Measurements from ENCODE around the gene POLDIP2. TPM values are rescaled to one million over a fixed set of nuclear protein-coding genes. Genes with fewer than 3 reads are reported as not detected.

POLDIP2 gene
- total and polyA plus RNA-seq, 12 donors: 74.2 to 204 (median 175) TPM

DNA sequence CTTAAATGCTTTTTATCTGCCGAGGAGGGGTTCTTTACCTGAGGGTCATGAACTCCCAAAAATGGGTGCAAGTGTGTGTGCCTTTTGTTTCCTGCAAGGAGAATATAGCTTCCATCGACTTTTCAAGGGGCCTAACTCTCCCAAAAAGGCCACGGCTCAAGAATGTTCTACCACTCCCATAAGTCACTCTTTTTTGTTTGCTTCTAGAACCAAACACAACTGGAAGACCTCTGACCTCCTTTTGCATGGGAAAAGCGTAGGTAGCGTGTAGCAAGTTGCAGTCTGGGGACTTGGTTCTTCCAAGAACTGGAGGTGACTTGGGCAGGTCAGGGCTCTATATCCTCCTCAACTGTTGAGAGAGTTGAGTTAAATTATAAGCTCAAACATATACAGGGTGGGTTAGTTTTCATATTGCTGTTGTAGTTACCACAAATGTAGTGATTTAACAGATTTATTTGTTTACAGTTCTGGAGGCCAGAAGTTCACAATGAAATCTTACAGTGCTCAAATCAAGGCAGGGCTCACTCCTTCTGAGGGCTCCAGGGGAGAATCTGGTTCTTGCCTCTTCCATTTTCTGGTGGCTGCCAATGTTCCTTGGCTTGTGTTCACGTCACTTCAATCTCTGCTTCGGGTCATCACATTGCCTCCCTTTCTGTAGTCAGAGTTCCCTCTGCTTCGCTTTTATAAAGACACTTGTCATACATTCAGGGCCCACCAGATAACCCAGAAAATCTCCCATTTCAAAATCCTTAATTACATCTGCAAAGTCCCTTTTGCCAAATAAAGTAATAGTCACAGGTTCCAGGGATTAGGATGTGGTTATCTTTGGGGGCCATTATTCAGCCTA is 36.9 kb downstream of the POLDIP2 start:
- Histone ChIP-seq H3K27ac (no peak overlapping the region), H3K4me1 (replicated peaks in 1 of 2) (peaks cover 8 to 21% of the 10 kb centered on the region in 2 donors), H3K4me3 (no peak overlapping the region), H3K27me3 (no peaks in the 10 kb centered on the region), H3K36me3 (replicated peaks in 1 of 2) (no peaks in the 10 kb centered on the region), H3K9me3 (replicated peaks in 1 of 3) (no peaks in the 10 kb centered on the region)
- no peak for DNase-seq
- no peak for TF ChIP-seq POLR2A (IDR thresholded peaks at IDR 0.05)
- no peak for TF ChIP-seq CTCF (IDR thresholded peaks at IDR 0.05)
- intact Hi-C loops (cut with DNase I): no loop called here
- WGBS, 4 donors: 73 to 81% (median 76%) methylated on average over 8 of the region's 8 CpGs

- no peak for DNase-seq
- Histone ChIP-seq H3K36me3 (replicated peaks in 1 of 2) (no peaks in the 10 kb centered on the region), H3K4me3 (peak overlapping the region in 3 of 4 donors; percentile 21 to 55 (median 36)), H3K9me3 (replicated peaks in 1 of 3) (no peaks in the 10 kb centered on the region), H3K27ac (peak overlapping the region in 2 of 5 donors; percentile 33 to 65), H3K4me1 (replicated peaks in 1 of 2) (peaks cover 8 to 21% of the 10 kb centered on the region in 2 donors), H3K27me3 (no peaks in the 10 kb centered on the region)
- TF ChIP-seq CTCF (IDR thresholded peaks at IDR 0.05) (no peak), POLR2A (IDR thresholded peaks at IDR 0.05) (no peak)
- intact Hi-C loops (cut with DNase I): no loop called here
- 2 to 7% (median 3%) methylated on average over 7 of the region's 7 CpGs for WGBS, 4 donors
Measured at GRCh38 chr17:28319598-28319935, 37.8 kb downstream of the POLDIP2 start.

GRCh38 chr17:28318759-28319597 is 38.3 kb downstream of the POLDIP2 start, which contains the start of gene TMEM97:
TSS of gene TMEM97 (plus strand) at chr17:28319200. CDS start at chr17:28319240, 40 bp downstream.
- Histone ChIP-seq H3K36me3 (replicated peaks in 1 of 2) (no peaks in the 10 kb centered on the region), H3K9me3 (replicated peaks in 1 of 3) (no peaks in the 10 kb centered on the region), H3K27me3 (no peaks in the 10 kb centered on the region), H3K4me3 (peak within 1 kb of the TSS in 3 of 4 donors; percentile 21 to 55 (median 36)), H3K27ac (peak within 1 kb of the TSS in 3 of 5 donors; percentile 33 to 65 (median 54)), H3K4me1 (replicated peaks in 1 of 2) (peaks cover 8 to 17% of the 10 kb centered on the region in 2 donors)
- intact Hi-C loops (cut with DNase I): no loop called here
- DNase-seq: peak; percentile 96 to 99 (median 97)
- 0 to 1% (median 0%) methylated on average over 13 to 72 of the region's 72 CpGs for WGBS, 4 donors
- TF ChIP-seq POLR2A (IDR thresholded peaks at IDR 0.05) (peak; percentile 20 to 57), CTCF (IDR thresholded peaks at IDR 0.05) (peak in 3 of 6 experiments; percentile 9 to 22 (median 10))
